ENCODE measurements around the gene GOLPH3. TPM values are rescaled to one million over a fixed set of nuclear protein-coding genes. Genes with fewer than 3 reads are reported as not detected.

Gene GOLPH3
- total and polyA plus RNA-seq, 2 of the 8 experiments (the other 6 are each of a cell fraction or from before 2014, with no cell fraction given): 53.7 to 93.6 TPM

DNA sequence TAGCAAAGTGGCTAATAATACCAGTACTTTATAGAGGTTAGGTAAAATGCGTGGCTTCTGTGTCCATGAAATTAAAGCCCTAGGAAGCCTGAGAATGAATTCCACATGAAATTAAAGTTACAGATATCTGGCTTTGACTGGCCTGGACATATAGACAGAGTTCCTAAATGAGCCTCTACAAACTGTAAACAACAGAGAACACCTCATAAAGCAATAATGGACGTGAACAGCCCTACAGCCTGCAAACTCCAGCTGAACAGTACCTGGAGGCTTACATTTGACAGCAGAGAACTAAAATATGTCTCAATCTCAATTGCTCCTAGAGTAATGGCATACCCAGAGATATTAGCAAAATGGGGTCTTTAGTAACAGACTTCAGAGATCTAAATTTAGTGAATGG, 28.7 kb downstream of the GOLPH3 start:
- no peak overlapping the region for H3K18ac ChIP-seq (ENCODE audit: extremely low read depth, low read length)
- peaks cover 7 to 18% of the 10 kb centered on the region in 2 experiments for H4K20me1 ChIP-seq (replicated peaks in 1 of 2; ENCODE audit: control insufficient read depth in 1 of 2, insufficient read depth in 2 of 2, low read length in 2 of 2)
- no peak overlapping the region for H3K23ac ChIP-seq (ENCODE audit: insufficient read length)
- H3K4ac ChIP-seq (replicated peaks; ENCODE audit: insufficient read length, low read depth, low read length): no peak overlapping the region
- H3K9ac ChIP-seq (replicated peaks in 1 of 4; ENCODE audit: extremely low read depth in 1 of 4, low read depth in 3 of 4, low read length in 3 of 4): no peak overlapping the region
- H2AFZ ChIP-seq (ENCODE audit: low read length): no peak overlapping the region
- no peak overlapping the region for H2BK5ac ChIP-seq (ENCODE audit: low read depth, low read length)
- H3K79me2 ChIP-seq (ENCODE audit: control insufficient read depth in 1 of 2, insufficient read depth in 2 of 2, low read length in 2 of 2): peaks cover 5 to 83% of the 10 kb centered on the region in 2 experiments
- H4K91ac ChIP-seq (replicated peaks; ENCODE audit: insufficient read length, low read length): no peak overlapping the region
- WGBS, 2 experiments (ENCODE audit: extremely low coverage in 1 of 2, insufficient coverage in 1 of 2, insufficient read length in 1 of 2, insufficient replicate concordance in 2 of 2, low coverage in 1 of 2, low lambda C conversion rate in 2 of 2, missing lambda C conversion rate in 1 of 2): 84% methylated on average over 2 of the region's 2 CpGs; no CpG with 5 or more reads in 1 of the 2 experiments
- no peaks in the 10 kb centered on the region for H3K4me1 ChIP-seq (replicated peaks in 1 of 4; ENCODE audit: control insufficient read depth in 3 of 4, insufficient read depth in 4 of 4, low read length in 3 of 4)
- no peaks in the 10 kb centered on the region for H3K27me3 ChIP-seq (replicated peaks in 1 of 4; ENCODE audit: control insufficient read depth in 3 of 4, extremely low read depth in 1 of 4, insufficient read depth in 3 of 4, low read length in 3 of 4)
- no peak overlapping the region for H2BK20ac ChIP-seq (ENCODE audit: low read length)
- no peak overlapping the region for H2AK5ac ChIP-seq (ENCODE audit: low read depth, low read length)
- H3K27ac ChIP-seq (ENCODE audit: low read depth, low read length): no peak overlapping the region
- H3K14ac ChIP-seq (ENCODE audit: insufficient read length): no peak overlapping the region
- no peaks in the 10 kb centered on the region; the same call in 1 of the 2 replicates for H3K79me1 ChIP-seq (ENCODE audit: low read depth, low read length)
- H3K23me2 ChIP-seq (ENCODE audit: low read depth, low read length): no peaks in the 10 kb centered on the region
- POLR2A ChIA-PET (ENCODE audit: partially characterized antibody): interaction anchor here (0.5 to 1.2 kb wide), 2 partner anchors 10 to 28 kb away, joined by 3 read pairs; no protein-coding TSS in a partner anchor
- no peak overlapping the region for H2BK12ac ChIP-seq (ENCODE audit: low read depth, low read length)
- FAIRE-seq (no peak), DNase-seq (ENCODE audit: low read depth in 1 of 2, low spot score in 2 of 2) (no peak)
- peaks cover 0 to 6% of the 10 kb centered on the region in 2 experiments; a peak in 1 of 4 replicates for H3K9me3 ChIP-seq (ENCODE audit: insufficient read depth in 2 of 2, low read depth in 1 of 2, low read length in 1 of 2)
- peaks cover 0 to 9% (median 2%) of the 10 kb centered on the region in 4 experiments; a peak in 3 of 8 replicates for H3K36me3 ChIP-seq (ENCODE audit: control insufficient read depth in 2 of 4, insufficient read depth in 4 of 4, low read length in 3 of 4)
- no peak overlapping the region for H2BK120ac ChIP-seq (replicated peaks; ENCODE audit: low read depth, low read length)
- H3K56ac ChIP-seq (replicated peaks; ENCODE audit: insufficient read length, low read depth, low read length): no peak overlapping the region
- CTCF ChIA-PET (ENCODE audit: partially characterized antibody): interaction anchor here (0.7 kb wide), 1 partner anchor 15 kb away, joined by 3 read pairs; no protein-coding TSS in a partner anchor
- no peak overlapping the region for H4K5ac ChIP-seq (ENCODE audit: insufficient read length, low read depth, low read length)
- H3K4me2 ChIP-seq (ENCODE audit: insufficient read depth in 1 of 2, low read depth in 2 of 2, low read length in 2 of 2): no peak overlapping the region
- H3K4me3 ChIP-seq (ENCODE audit: extremely low read depth in 1 of 4, insufficient read depth in 2 of 4, low read depth in 3 of 4, low read length in 4 of 4): no peak overlapping the region
- H2BK15ac ChIP-seq (ENCODE audit: low read length): no peak overlapping the region
- H4K8ac ChIP-seq (ENCODE audit: extremely low read depth, insufficient read depth, low read length): no peak overlapping the region
- TF ChIP-seq CHD1 (IDR thresholded peaks at IDR 0.05; ENCODE audit: low read depth, low read length): no peak
- TF ChIP-seq SRF (IDR thresholded peaks at IDR 0.05; ENCODE audit: low read depth, low read length): no peak
- no peak for TF ChIP-seq RFX5 (IDR thresholded peaks at IDR 0.05; ENCODE audit: borderline replicate concordance, low read depth, low read length)
- TF ChIP-seq SAP30 (IDR thresholded peaks at IDR 0.05; ENCODE audit: insufficient read depth, insufficient replicate concordance, low read length): no peak
- TF ChIP-seq FOSL1 (IDR thresholded peaks at IDR 0.05; ENCODE audit: insufficient read depth, low read depth, low read length): no peak
- no peak for TF ChIP-seq JUND (IDR thresholded peaks at IDR 0.05; ENCODE audit: low read length)
- no peak for TF ChIP-seq CBX8 (IDR thresholded peaks at IDR 0.05; ENCODE audit: borderline replicate concordance, low read depth, low read length)
- TF ChIP-seq POLR2AphosphoS5 (IDR thresholded peaks at IDR 0.05; ENCODE audit: low read depth, low read length): no peak
- no peak for TF ChIP-seq EGR1 (IDR thresholded peaks at IDR 0.05; ENCODE audit: borderline replicate concordance, low read depth, low read length)
- TF ChIP-seq CBX5 (IDR thresholded peaks at IDR 0.05; ENCODE audit: low read depth, low read length): no peak
- no peak for TF ChIP-seq HDAC6 (IDR thresholded peaks at IDR 0.05; ENCODE audit: low read depth, low read length)
- TF ChIP-seq HDAC2 (IDR thresholded peaks at IDR 0.05; ENCODE audit: borderline replicate concordance in 1 of 2, low read depth in 2 of 2, low read length in 2 of 2): no peak
- no peak for TF ChIP-seq EP300 (IDR thresholded peaks at IDR 0.05; ENCODE audit: borderline replicate concordance in 1 of 2, low read depth in 2 of 2, low read length in 2 of 2)
- TF ChIP-seq SIRT6 (IDR thresholded peaks at IDR 0.05; ENCODE audit: low read length): no peak

Measured in H1 (cell line).